ENCODE measurements around the gene RBP3.

Gene RBP3

GRCh38 chr10:47319784-47320183 is 28.4 kb upstream of the RBP3 start:
- DNase-seq, result no peak

GRCh38 chr10:47320812-47321211 is 27.4 kb upstream of the RBP3 start:
- no peak for DNase-seq

- DNase-seq, result no peak
Observed at GRCh38 chr10:47321521-47322195, 26.5 kb upstream of the RBP3 start.

- DNase-seq, result no peak
Observed at GRCh38 chr10:47322300-47323061, 25.7 kb upstream of the RBP3 start, which contains the start of gene GDF2. GDF2 (plus strand) TSS chr10:47322454; CDS start chr10:47322669, 215 bp downstream.

- no peak for DNase-seq
Observed at GRCh38 chr10:47323087-47323486, 25.1 kb upstream of the RBP3 start.

- no peak for DNase-seq
Observed at GRCh38 chr10:47323636-47324296, 24.4 kb upstream of the RBP3 start.

DNA sequence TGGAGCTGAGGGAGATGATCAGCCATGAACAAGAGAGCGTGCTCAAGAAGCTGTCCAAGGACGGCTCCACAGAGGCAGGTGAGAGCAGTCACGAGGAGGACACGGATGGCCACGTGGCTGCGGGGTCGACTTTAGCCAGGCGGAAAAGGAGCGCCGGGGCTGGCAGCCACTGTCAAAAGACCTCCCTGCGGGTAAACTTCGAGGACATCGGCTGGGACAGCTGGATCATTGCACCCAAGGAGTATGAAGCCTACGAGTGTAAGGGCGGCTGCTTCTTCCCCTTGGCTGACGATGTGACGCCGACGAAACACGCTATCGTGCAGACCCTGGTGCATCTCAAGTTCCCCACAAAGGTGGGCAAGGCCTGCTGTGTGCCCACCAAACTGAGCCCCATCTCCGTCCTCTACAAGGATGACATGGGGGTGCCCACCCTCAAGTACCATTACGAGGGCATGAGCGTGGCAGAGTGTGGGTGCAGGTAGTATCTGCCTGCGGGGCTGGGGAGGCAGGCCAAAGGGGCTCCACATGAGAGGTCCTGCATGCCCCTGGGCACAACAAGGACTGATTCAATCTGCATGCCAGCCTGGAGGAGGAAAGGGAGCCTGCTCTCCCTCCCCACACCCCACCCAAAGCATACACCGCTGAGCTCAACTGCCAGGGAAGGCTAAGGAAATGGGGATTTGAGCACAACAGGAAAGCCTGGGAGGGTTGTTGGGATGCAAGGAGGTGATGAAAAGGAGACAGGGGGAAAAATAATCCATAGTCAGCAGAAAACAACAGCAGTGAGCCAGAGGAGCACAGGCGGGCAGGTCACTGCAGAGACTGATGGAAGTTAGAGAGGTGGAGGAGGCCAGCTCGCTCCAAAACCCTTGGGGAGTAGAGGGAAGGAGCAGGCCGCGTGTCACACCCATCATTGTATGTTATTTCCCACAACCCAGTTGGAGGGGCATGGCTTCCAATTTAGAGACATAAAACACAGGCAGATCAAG is 22.6 kb upstream of the RBP3 start:
- no peak for DNase-seq

- no peak for DNase-seq
Observed at GRCh38 chr10:47326306-47326926, 21.7 kb upstream of the RBP3 start.

- DNase-seq, result no peak
Observed at GRCh38 chr10:47326927-47327330, 21.2 kb upstream of the RBP3 start.

DNA sequence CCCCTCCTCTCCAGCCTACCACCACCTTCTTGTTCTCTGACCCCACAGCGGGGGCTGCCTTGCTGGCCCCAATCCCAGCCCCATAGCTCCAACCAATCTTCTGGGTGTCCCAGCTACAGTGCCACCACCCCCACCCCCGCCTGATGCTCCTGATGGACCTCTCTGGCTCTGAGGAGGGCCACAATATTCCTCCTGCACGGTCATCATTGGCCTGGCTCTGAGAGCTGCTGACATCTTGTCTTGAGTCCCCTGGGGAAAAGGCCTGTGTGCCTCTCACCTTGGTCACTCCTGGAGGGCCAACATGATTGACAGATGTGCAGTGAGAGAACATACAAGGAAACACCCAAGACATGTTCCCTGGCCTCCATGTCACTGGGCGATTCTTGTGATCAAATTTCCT is 18.3 kb upstream of the RBP3 start:
- no peak for DNase-seq

DNA sequence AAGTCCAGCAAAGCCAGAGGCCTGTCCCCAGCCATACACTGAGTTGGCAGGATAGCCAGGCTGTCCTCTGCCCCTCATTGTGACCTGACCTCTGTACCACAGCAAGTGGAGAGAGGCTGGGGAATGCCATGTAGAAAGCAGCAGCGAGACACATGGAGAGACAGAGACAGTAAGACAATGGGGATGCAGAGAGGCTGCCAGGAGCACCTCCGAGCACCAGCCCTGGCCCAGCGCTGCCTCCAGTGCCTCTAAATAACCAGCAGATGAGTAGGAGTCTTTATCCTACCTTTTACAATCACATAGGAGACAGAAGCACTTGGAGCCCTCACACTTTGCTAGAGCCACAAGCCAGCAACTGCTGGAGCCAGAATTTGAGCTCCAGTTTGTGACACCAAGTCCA is 17.8 kb upstream of the RBP3 start:
- DNase-seq, result no peak

GRCh38 chr10:47330804-47331203 is 17.4 kb upstream of the RBP3 start:
- no peak for DNase-seq

DNA sequence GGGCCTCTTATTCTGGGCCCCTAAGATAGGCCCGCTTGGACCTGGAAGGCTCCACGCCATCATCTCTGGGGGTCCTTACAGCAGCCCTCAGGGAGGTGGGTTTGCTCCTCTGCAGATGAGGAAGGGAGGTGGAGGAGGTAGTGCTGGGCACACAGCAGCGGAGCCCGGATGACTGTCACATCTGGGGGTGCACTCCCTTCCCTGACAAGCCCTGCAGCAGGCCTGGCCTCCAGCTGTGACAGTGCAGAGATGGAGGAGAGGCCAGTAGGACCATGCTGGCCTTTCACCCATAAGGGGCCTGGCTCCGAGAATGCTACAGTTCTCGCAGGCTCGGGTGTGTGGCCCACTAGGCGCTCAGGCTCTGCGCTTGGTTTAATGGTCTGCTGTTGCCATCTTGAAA is 16.7 kb upstream of the RBP3 start:
- no peak for DNase-seq

DNA sequence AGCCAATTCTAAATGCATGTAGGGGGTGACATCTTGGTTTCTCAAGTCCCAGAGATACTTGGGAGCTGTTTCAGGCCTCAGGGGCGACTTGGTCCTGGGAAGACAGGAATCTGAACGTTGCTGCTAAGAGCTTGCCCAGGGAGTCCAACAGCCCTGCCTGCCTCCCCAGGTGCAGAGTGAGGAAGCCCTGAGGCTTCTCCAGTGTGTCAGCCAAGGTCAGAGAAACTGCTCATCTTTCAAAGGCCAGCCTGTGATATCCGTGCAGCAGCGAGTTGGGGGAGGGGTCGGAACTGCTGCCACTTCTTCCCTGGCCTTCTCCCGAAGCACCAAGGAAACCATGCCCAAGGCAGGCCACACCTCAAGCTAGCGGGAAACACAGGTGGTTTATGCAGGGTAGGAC is 16.2 kb upstream of the RBP3 start:
- DNase-seq, result no peak

GRCh38 chr10:47332371-47332770 is 15.8 kb upstream of the RBP3 start:
- DNase-seq, result no peak

DNA sequence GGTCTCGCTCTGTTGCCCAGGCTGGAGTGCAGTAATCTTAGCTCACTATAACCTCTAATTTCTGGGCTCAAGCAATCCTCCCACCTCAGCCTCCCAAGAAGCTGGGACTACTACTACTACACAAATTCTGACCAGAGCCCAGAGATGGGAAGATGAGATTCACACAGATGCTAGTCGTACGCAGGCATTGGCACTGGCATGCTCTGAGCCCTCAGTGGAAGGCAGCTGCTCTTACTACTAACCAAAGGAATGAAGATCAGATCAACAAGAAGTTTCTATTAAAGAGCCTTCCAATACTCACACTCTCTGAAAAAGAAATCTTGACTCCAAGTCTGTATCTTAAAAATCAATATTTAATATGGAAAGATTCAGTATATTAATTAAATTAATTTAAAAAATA is 15.2 kb upstream of the RBP3 start:
- DNase-seq, result no peak

DNA sequence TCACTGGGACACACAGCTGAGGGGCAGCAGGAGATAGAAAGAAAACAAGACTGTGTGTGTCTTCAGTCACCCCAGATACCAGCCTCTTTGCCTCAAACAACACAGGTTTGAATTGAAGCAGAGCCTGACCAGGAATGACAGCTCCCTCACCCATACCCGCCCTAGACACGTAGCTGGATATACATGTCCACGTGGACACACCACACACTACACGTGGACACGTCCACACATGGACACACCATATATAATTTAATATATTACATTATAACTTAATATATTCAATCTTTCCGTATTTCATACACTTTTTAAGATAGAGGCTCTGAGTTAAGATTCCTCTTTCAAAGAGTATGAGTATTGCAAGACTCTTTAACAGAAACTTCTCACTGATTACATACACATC is 14.6 kb upstream of the RBP3 start:
- DNase-seq, result no peak

DNA sequence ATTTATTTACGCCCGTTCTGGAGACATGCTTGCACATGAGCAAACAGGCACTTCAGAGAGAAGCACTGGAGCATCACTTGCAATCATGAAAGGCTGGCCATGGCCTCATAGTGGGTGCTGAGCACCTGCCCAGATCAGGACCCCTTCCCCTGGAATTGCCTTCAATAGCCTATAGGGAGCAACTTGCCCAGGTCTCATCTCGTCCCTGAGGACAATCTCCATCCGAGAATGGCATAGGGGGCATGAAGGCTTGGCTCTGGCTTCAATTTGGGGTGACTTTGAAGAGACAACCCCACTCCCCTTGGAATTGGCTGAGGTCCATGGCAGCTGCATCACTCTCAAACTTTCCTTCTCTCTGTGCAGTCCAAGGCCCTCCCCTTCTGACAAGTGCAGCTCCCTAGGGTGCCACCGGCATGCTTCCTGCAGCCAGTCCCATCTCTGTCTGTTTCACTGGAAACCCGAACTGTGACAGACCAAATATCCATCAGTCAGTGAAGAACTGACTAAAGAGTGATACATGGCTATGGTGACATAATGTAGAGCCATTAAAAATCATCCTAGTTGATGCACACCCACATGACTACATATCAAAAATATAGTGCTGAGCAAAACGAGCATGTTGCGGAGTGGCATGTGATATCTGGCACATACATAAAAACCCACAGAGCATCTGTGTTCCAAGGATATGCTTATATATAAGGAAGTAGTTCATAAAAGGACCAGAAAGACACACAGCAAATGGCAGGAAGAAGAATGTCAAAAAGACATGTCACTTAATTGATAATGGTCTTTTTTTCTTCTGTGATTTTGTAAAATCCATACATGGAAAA is 13.5 kb upstream of the RBP3 start:
- DNase-seq, result no peak

DNA sequence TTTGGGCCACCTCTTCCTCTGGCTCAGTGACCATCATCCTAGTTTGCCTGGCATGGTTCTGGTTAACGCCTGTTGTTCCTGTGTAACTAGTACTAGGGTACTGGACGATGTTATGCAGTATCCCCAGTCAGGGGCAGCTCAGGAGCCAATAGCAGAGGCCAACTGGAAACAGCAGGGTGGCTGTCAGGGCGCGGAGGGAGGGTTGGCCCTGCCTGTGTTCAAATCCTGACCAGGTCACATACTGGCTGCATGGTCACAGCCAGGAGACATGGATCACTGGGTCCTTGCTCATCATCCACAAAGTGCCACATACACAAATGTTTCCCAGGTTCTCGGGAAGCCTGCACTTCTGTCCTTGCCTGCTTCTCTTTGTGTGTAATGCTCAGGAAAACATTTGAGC is 12.3 kb upstream of the RBP3 start:
- DNase-seq, result no peak

DNA sequence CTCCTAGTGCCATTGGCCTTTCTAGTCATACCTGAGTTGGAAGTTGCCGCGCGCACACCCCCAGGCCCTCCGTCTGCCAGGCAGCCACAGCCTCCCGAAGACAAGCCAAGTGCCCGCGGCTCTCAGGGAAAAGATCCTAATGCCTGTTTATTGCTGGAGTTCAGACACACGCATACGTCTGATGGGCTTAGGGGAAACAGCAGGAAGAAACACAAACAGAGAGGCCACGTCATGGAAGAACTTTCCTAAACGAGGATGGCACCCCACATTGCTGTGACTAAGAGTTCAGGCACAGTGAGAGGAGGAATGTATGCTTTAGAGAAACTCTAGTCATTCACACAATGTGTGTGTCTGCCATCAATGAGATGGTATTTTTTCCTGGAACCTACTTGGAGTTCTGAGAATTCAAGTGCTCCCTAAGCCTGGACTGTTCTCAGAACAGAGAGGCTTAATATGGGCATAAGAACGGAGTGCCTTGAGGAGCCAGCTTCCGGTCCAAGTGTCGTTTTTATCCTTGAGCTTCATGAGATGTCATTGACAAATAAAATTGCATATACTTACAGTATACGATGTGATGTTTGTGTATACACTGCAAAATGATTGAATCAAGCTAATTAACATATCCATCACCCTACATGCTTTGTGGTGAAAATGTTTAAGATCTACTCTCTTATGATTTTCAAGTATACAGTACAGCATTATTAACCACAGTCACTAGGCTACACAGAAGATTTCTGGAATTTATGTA is 11.6 kb upstream of the RBP3 start:
- DNase-seq, result no peak

GRCh38 chr10:47337310-47337709 is 10.9 kb upstream of the RBP3 start:
- DNase-seq, result no peak
